HepG2 (cell line): ENCODE data around the gene AGAP1. TPM values are rescaled to one million over a fixed set of nuclear protein-coding genes. Genes with fewer than 3 reads are reported as not detected.

Experiments
- ATAC-seq: fragments of 200-7000 bp; cut with Tn5 transposase; 3 replicates; pipeline ENCODE4 v1.9.1; 2020; ENCODE audit warnings: mild to moderate bottlenecking, moderate library complexity
- BruUV-seq: library from RNA; stranded (reverse); fragments of 400-500 nt; replicated peaks from 2 replicates; lab custom pipeline; 2021; lab: Mats Ljungman, UMichigan
- CTCF ChIA-PET: fragments of 300-600 bp; formaldehyde crosslinking; extraction: SDS; loops from one replicate; lab custom pipeline; 2021; ENCODE audit warnings: low total read pairs, inconsistent platforms, low intra/inter-chr PET ratio; lab: Yijun Ruan, JAX
- POLR2A ChIA-PET: fragments of 350-600 bp; sonication (Branson Sonifier 250); formaldehyde crosslinking; loops from one replicate; lab custom pipeline; 2020; ENCODE audit warnings: antibody characterized with exemption, inconsistent platforms; lab: Yijun Ruan, JAX
- DNase-seq: peaks from one replicate; pipeline ENCODE4 v3.0.0-alpha.2; 2015; ENCODE audit warnings: low spot score
- FAIRE-seq: peaks from 3 replicates; lab custom pipeline; 2011; peaks lifted over from hg19 to GRCh38; lab: Jason Lieb, UNC
- H2AFZ ChIP-seq: one replicate; pipeline ENCODE4 v1.6.1; 2011; ENCODE audit warnings: low read length, inconsistent platforms
- H3K27ac ChIP-seq: fragments of 300-600 bp; 3 replicates; pipeline ENCODE4 v1.8.0; 2011; ENCODE audit warnings: mixed run types, mild to moderate bottlenecking, mixed read lengths, low read length, inconsistent platforms; ENCODE audit not compliant: insufficient read depth; ENCODE audit errors: extremely low read length
- H3K27me3 ChIP-seq, 2 experiments: fragments of 200-600 bp in 1 of 2; 2 replicates in 1 of 2; 3 replicates in 1 of 2; pipeline versions ENCODE4 v1.6.0 to v1.8.0; 2011; ENCODE audit warnings: low read length in 2 of 2, mild to moderate bottlenecking in 2 of 2, moderate library complexity in 2 of 2, inconsistent platforms in 1 of 2; ENCODE audit not compliant: insufficient read depth in 2 of 2, control insufficient read depth in 1 of 2
- H3K36me3 ChIP-seq, 2 experiments: fragments of 200-600 bp in 1 of 2; replicated peaks in 1 of 2; 2 replicates in 1 of 2; 3 replicates in 1 of 2; pipeline versions ENCODE4 v1.5.1 to v1.8.0; 2011; ENCODE audit warnings: low read length in 2 of 2, inconsistent platforms in 1 of 2; ENCODE audit not compliant: insufficient read depth in 2 of 2, control insufficient read depth in 1 of 2
- H3K4me1 ChIP-seq: 2 replicates; pipeline ENCODE4 v1.5.1; 2012; ENCODE audit warnings: low read length, inconsistent platforms; ENCODE audit not compliant: insufficient read depth
- H3K4me2 ChIP-seq: 2 replicates; pipeline ENCODE4 v1.6.0; 2011; ENCODE audit warnings: low read depth, low read length, inconsistent platforms
- H3K4me3 ChIP-seq, 3 experiments: fragments of 200-600 bp in 1 of 3; sonication (generic), shearing (Covaris generic) in 1 of 3; replicated peaks in 1 of 3; 2 replicates each; pipeline ENCODE4 v1.5.1; 2011 to 2016; ENCODE audit warnings: low read length in 3 of 3, inconsistent platforms in 2 of 3, low read depth in 2 of 3, mild to moderate bottlenecking in 2 of 3, control low read depth in 1 of 3, mixed read lengths in 1 of 3; ENCODE audit not compliant: insufficient read depth in 1 of 3
- H3K79me2 ChIP-seq: one replicate; pipeline ENCODE4 v1.6.1; 2011; ENCODE audit warnings: low read length, inconsistent platforms; ENCODE audit not compliant: insufficient read depth
- H3K9ac ChIP-seq: 2 replicates; pipeline ENCODE4 v1.6.0; 2011; ENCODE audit warnings: mild to moderate bottlenecking, low read depth, low read length, inconsistent platforms; ENCODE audit not compliant: insufficient read depth
- H3K9me3 ChIP-seq: 2 replicates; pipeline ENCODE4 v1.5.1; 2012; ENCODE audit warnings: mild to moderate bottlenecking, low read length
- H4K20me1 ChIP-seq: 2 replicates; pipeline ENCODE4 v1.6.0; 2011; ENCODE audit warnings: inconsistent platforms, mild to moderate bottlenecking, low read length, moderate library complexity; ENCODE audit not compliant: insufficient read depth
- ATF1 ChIP-seq: IDR thresholded peaks from 2 replicates; pipeline ENCODE4 v1.6.1; 2016; ENCODE audit warnings: mild to moderate bottlenecking, control low read depth
- BRCA1 ChIP-seq: sonication (generic); formaldehyde crosslinking; IDR thresholded peaks from 2 replicates; pipeline ENCODE4 v1.4.0; 2020; ENCODE audit warnings: missing genetic modification reagents
- KMT2B ChIP-seq: IDR thresholded peaks from 2 replicates; pipeline ENCODE4 v1.6.1; 2016; ENCODE audit warnings: missing genetic modification reagents, missing compliant biosample characterization
- MATR3 ChIP-seq: sonication (generic); formaldehyde crosslinking; IDR thresholded peaks from 2 replicates; pipeline ENCODE4 v1.4.0; 2020; ENCODE audit warnings: missing genetic modification reagents
- MTF2 ChIP-seq: sonication (generic); formaldehyde crosslinking; IDR thresholded peaks from 2 replicates; pipeline ENCODE4 v1.5.0; 2020; ENCODE audit warnings: missing genetic modification reagents, borderline replicate concordance
- NFIB ChIP-seq: sonication (generic); formaldehyde crosslinking; IDR thresholded peaks from 2 replicates; pipeline ENCODE4 v1.9.0; 2021; ENCODE audit warnings: missing genetic modification reagents, mild to moderate bottlenecking, borderline replicate concordance
- PHF21A ChIP-seq: sonication (generic); formaldehyde crosslinking; IDR thresholded peaks from 2 replicates; pipeline ENCODE4 v1.5.0; 2020; ENCODE audit warnings: mild to moderate bottlenecking, missing genetic modification reagents
- ZNF263 ChIP-seq: sonication (generic); formaldehyde crosslinking; IDR thresholded peaks from 2 replicates; pipeline ENCODE4 v1.4.0; 2020; ENCODE audit warnings: missing genetic modification reagents
- ZNF607 ChIP-seq: sonication (generic); formaldehyde crosslinking; IDR thresholded peaks from 2 replicates; pipeline ENCODE4 v1.5.1; 2020; ENCODE audit warnings: missing genetic modification reagents, mild to moderate bottlenecking, borderline replicate concordance
- ZNF761 ChIP-seq: sonication (generic); formaldehyde crosslinking; conservative IDR thresholded peaks from 2 replicates; pipeline ENCODE4 v1.4.0; 2020; ENCODE audit warnings: mild to moderate bottlenecking, missing genetic modification reagents
- ZNF781 ChIP-seq: sonication (generic); formaldehyde crosslinking; IDR thresholded peaks from 2 replicates; pipeline ENCODE4 v1.5.1; 2020; ENCODE audit warnings: borderline replicate concordance, mild to moderate bottlenecking, missing genetic modification reagents; ENCODE audit errors: not compliant biosample characterization
- WGBS: methylation state at CpG from one replicate; pipeline ENCODE4 v1.1.6; 2017; ENCODE audit warnings: low lambda C conversion rate; 5-methylcytosine and 5-hydroxymethylcytosine counted together
- in situ Hi-C: cut with HindIII; loops from 2 replicates; pipeline ENCODE4 v1.10.0; 2017; ENCODE audit warnings: low pct_unique_long_range_greater_than_20kb; ENCODE audit not compliant: extremely low pct_ligation_motif_present
- intact Hi-C: fragments of 100-400 bp; cut with micrococcal nuclease; formaldehyde crosslinking; loops from one replicate; pipeline ENCODE4 v1.10.0; 2022; ENCODE audit not compliant: unreplicated experiment
- polyA plus RNA-seq, 8 experiments: library from polyadenylated mRNA; depleted of rRNA in 3 of 8; stranded (reverse) in 7 of 8; unstranded in 1 of 8; fragments of >200 nt; fragmentation: Illumina TruSeq in 4 of 8; extraction: Trizol in 4 of 8; gene quantifications; 2 replicates each; pipeline versions ENCODE4 v1.2.1 to v1.2.3, GENCODE V29; 2011 to 2016; ENCODE audit warnings: low read depth in 4 of 8, missing spikeins in 1 of 8, mixed read lengths in 1 of 8; ENCODE audit not compliant: insufficient read depth in 1 of 8
- total RNA-seq, 5 experiments: library from RNA; depleted of rRNA; stranded (reverse); fragments of >200 nt; fragmentation: Illumina TruSeq; extraction: Trizol; gene quantifications; 2 replicates each; pipeline ENCODE4 v1.2.3, GENCODE V29; 2016; ENCODE audit warnings: low read depth in 1 of 5
- TF ChIP-seq, protein P1 (sequence below): sonication (generic); formaldehyde crosslinking; IDR thresholded peaks from 2 replicates; pipeline ENCODE4 v1.5.1; 2020; ENCODE audit warnings: mild to moderate bottlenecking, moderate library complexity, missing genetic modification reagents
- TF ChIP-seq, protein P2 (sequence below): sonication (generic); formaldehyde crosslinking; IDR thresholded peaks from 2 replicates; pipeline ENCODE4 v1.5.1; 2020; ENCODE audit warnings: missing genetic modification reagents, mild to moderate bottlenecking, borderline replicate concordance
- TF ChIP-seq, protein P3 (sequence below): IDR thresholded peaks from 2 replicates; pipeline ENCODE4 v1.6.1; 2012; ENCODE audit warnings: low read length, improper control_type of control experiment

Gene AGAP1
- total and polyA plus RNA-seq, 2 of the 13 experiments (the other 11 are each of a cell fraction or from before 2014, with no cell fraction given): 21.2 to 32.7 TPM

DNA sequence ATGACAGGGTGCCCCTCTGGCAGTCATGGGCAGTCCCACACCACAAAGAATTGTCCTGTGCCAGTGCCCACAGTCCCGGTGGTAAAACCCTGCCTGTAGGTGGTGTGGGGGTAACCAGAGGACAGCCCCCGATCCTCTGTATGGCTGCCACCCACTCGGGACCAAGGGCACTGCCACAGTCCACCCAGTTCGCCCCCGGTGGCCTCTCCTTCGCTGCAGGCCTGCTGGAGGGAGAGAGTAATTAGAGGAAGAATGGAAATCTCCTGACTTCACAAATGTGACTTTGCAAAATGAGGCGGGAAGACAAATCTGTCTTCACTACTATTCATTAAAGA is 663.0 kb downstream of the AGAP1 start:
- ChIA-PET POLR2A (no interaction called here), CTCF (no interaction called here)
- Histone ChIP-seq H4K20me1 (no peaks in the 10 kb centered on the region), H3K9ac (no peak overlapping the region), H3K4me1 (no peaks in the 10 kb centered on the region), H3K4me3 (no peak overlapping the region), H2AFZ (no peak overlapping the region), H3K79me2 (no peaks in the 10 kb centered on the region), H3K27ac (no peak overlapping the region), H3K4me2 (no peak overlapping the region), H3K36me3 (no peaks in the 10 kb centered on the region), H3K9me3 (peaks cover 11% of the 10 kb centered on the region), H3K27me3 (peaks cover 11 to 62% of the 10 kb centered on the region in 2 experiments)
- DNase-seq (no peak), FAIRE-seq (no peak), ATAC-seq (no peak)
- WGBS: 2% methylated on average over 7 of the region's 7 CpGs
- in situ Hi-C loops: no loop called here
- TF ChIP-seq NFIB (CRISPR knock-in tag) (no peak), ZNF781 (no peak)
- intact Hi-C loops: no loop called here
- no TSS peak for BruUV-seq

DNA sequence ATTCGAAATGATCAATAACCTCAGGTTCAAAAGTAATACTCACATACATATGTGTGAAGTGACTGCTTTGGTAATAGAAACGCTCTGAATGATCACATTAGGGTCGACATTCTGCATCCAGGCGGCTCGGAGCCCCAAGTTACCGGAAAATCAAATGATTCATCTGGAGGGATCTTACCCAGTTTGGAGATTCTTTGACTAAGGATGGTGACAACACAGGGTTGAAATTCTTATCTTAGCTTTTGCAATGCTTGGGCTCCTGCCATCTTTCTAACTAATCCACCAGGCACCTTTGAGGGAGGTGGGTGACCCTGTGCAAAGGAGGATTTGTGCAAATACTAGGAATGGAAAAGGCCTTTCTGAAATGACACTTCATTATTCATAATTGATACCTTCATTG is 663.5 kb downstream of the AGAP1 start:
- FAIRE-seq (no peak), DNase-seq (no peak), ATAC-seq (no peak)
- POLR2A ChIA-PET: no interaction called here
- H2AFZ ChIP-seq: no peak overlapping the region
- H3K9me3 ChIP-seq: peaks cover 9% of the 10 kb centered on the region
- no peak overlapping the region for H3K27ac ChIP-seq
- intact Hi-C loops: no loop called here
- H3K36me3 ChIP-seq: no peaks in the 10 kb centered on the region
- peaks cover 11 to 67% of the 10 kb centered on the region in 2 experiments for H3K27me3 ChIP-seq
- no peak overlapping the region for H3K4me3 ChIP-seq
- H3K9ac ChIP-seq: no peak overlapping the region
- CTCF ChIA-PET: no interaction called here
- WGBS: 25% methylated on average over 6 of the region's 6 CpGs
- no peaks in the 10 kb centered on the region for H3K79me2 ChIP-seq
- no TSS peak for BruUV-seq
- no peaks in the 10 kb centered on the region for H3K4me1 ChIP-seq
- H3K4me2 ChIP-seq: no peak overlapping the region
- no peaks in the 10 kb centered on the region for H4K20me1 ChIP-seq
- in situ Hi-C loops: no loop called here
- TF ChIP-seq ATF1 (CRISPR knock-in tag): no peak
- TF ChIP-seq, protein P1, sequence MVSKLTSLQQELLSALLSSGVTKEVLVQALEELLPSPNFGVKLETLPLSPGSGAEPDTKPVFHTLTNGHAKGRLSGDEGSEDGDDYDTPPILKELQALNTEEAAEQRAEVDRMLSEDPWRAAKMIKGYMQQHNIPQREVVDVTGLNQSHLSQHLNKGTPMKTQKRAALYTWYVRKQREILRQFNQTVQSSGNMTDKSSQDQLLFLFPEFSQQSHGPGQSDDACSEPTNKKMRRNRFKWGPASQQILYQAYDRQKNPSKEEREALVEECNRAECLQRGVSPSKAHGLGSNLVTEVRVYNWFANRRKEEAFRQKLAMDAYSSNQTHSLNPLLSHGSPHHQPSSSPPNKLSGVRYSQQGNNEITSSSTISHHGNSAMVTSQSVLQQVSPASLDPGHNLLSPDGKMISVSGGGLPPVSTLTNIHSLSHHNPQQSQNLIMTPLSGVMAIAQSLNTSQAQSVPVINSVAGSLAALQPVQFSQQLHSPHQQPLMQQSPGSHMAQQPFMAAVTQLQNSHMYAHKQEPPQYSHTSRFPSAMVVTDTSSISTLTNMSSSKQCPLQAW: no peak
- no peak for TF ChIP-seq MATR3 (CRISPR knock-in tag)
- TF ChIP-seq ZNF607: no peak
- TF ChIP-seq, protein P2, sequence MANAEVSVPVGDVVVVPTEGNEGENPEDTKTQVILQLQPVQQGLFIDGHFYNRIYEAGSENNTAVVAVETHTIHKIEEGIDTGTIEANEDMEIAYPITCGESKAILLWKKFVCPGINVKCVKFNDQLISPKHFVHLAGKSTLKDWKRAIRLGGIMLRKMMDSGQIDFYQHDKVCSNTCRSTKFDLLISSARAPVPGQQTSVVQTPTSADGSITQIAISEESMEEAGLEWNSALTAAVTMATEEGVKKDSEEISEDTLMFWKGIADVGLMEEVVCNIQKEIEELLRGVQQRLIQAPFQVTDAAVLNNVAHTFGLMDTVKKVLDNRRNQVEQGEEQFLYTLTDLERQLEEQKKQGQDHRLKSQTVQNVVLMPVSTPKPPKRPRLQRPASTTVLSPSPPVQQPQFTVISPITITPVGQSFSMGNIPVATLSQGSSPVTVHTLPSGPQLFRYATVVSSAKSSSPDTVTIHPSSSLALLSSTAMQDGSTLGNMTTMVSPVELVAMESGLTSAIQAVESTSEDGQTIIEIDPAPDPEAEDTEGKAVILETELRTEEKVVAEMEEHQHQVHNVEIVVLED: no peak
- no peak for TF ChIP-seq KMT2B
- TF ChIP-seq MTF2 (CRISPR knock-in tag): no peak
- no peak for TF ChIP-seq BRCA1
- no peak for TF ChIP-seq PHF21A (CRISPR knock-in tag)
- TF ChIP-seq, protein P3, sequence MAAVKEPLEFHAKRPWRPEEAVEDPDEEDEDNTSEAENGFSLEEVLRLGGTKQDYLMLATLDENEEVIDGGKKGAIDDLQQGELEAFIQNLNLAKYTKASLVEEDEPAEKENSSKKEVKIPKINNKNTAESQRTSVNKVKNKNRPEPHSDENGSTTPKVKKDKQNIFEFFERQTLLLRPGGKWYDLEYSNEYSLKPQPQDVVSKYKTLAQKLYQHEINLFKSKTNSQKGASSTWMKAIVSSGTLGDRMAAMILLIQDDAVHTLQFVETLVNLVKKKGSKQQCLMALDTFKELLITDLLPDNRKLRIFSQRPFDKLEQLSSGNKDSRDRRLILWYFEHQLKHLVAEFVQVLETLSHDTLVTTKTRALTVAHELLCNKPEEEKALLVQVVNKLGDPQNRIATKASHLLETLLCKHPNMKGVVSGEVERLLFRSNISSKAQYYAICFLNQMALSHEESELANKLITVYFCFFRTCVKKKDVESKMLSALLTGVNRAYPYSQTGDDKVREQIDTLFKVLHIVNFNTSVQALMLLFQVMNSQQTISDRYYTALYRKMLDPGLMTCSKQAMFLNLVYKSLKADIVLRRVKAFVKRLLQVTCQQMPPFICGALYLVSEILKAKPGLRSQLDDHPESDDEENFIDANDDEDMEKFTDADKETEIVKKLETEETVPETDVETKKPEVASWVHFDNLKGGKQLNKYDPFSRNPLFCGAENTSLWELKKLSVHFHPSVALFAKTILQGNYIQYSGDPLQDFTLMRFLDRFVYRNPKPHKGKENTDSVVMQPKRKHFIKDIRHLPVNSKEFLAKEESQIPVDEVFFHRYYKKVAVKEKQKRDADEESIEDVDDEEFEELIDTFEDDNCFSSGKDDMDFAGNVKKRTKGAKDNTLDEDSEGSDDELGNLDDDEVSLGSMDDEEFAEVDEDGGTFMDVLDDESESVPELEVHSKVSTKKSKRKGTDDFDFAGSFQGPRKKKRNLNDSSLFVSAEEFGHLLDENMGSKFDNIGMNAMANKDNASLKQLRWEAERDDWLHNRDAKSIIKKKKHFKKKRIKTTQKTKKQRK: no peak
- no peak for TF ChIP-seq ZNF263 (CRISPR knock-in tag)
- no peak for TF ChIP-seq ZNF761
